NCI-H510A treated with DMSO at 0.1 percent for 48 hours (cell line): ENCODE results near the gene NPAT.

Experiments used
- DNase-seq: peaks from one replicate; lab custom pipeline; 2025; lab: John Stamatoyannopoulos, UW

Gene NPAT

DNA sequence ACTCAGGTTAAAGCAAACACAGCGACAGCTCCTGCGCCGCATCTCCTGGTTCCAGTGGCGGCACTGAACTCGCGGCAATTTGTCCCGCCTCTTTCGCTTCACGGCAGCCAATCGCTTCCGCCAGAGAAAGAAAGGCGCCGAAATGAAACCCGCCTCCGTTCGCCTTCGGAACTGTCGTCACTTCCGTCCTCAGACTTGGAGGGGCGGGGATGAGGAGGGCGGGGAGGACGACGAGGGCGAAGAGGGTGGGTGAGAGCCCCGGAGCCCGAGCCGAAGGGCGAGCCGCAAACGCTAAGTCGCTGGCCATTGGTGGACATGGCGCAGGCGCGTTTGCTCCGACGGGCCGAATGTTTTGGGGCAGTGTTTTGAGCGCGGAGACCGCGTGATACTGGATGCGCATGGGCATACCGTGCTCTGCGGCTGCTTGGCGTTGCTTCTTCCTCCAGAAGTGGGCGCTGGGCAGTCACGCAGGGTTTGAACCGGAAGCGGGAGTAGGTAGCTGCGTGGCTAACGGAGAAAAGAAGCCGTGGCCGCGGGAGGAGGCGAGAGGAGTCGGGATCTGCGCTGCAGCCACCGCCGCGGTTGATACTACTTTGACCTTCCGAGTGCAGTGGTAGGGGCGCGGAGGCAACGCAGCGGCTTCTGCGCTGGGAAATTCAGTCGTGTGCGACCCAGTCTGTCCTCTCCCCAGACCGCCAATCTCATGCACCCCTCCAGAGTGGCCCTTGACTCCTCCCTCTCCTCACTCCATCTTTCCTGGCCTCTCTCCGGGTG is at the start of gene NPAT, which contains the start of gene ATM:
TSS of gene NPAT (minus strand) at position 65 of the 774 bp plus-strand sequence. CDS start 102 bp downstream, outside the sequence.
TSS of gene ATM (plus strand) at position 494 of the 774 bp plus-strand sequence. CDS start 4,558 bp downstream, outside the sequence.
- DNase-seq = peak; percentile 96

- no peak for DNase-seq
Observed at GRCh38 chr11:108269583-108269982, 47.1 kb upstream of the NPAT start.

GRCh38 chr11:108253176-108253575 is 30.7 kb upstream of the NPAT start:
- DNase-seq = no peak

- no peak for DNase-seq
Observed at GRCh38 chr11:108246885-108247284, 24.4 kb upstream of the NPAT start.

DNA sequence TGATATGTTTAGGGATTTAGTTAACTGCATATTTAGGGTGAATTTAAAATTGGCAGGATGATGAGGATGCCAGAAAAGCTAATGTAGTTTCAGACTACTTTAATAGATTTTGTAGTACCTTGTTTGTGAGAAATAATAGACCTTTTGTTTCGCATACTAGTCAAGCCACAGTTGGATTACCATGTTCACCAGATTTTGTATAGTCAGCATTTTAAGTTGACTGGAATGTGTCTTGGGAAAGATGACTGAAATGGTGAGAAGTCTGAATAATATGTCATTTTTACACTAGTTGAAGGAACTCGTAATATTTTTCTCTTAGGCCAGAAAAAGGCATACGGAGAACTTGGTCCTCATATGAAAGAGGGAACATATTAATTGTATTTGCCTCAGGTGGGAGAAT is 23.9 kb upstream of the NPAT start:
- no peak for DNase-seq

DNA sequence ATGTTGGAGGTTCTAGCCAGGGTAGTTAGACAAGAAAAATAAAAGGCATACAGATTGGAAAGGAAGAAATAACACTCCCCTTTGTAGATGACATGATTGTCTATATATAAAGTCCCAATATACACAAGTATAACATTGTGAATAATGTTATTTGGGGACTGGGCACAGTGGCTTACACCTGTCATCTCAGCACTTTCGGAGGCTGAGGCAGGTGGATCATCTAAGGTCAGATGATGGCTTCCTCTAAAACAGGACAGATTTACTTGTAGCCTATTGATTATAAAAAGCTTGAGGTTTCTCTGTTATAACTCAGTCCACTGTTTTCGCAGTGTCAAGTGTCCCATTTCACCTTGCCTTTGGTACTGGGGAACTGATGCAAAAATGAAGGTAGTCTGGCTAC is 20.0 kb upstream of the NPAT start:
- DNase-seq = no peak

DNA sequence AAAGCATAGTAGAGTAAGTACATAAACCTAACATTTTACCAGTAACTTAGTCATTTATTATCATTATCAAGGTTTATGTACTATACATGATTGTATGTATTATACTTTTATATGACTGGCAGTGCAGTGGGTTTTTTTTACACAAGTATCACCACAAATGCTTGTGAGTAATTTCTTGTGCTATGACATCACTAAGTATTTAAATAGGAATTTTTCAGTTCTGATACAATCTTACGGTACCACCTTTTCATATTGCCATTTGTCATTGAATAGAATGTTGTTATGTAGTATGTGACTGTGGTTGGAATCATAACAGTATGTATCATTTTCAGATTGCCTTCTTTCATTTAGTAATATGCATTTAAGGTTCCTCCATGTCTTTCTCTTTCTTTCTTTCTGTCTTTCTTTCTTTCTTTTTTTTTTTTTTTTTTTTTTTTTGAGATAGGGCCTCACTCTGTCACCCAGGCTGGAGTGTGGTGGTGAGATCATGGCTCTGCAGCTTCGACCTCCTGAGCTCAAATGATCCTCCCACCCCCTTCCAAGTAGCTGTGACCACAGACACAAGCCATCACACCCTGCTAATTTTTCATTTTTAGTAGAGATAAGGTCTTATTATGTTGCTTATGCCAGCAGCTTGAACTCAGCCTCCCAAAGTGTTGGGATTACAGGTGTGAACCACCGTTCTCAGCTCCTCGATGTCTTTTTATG is 19.0 kb upstream of the NPAT start:
- no peak for DNase-seq

DNA sequence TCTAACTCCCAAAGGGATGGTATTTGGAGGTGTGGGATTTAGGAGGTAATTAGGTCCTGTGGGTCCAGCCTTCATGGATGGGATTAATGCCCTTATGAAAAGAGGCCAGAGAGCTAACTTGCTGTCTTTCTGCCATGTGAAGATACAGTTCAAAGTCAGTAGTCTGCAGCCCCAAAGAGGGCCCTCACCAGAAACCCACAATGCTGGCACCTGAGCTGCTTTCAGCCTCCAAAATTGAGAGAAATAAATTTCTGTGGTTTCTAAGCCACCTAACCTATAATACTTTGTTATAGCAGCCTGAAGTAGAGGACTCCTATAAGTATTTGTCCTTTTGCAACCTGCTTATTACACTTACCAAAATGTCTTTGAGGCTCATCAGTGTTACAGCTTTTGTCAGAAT is 16.6 kb upstream of the NPAT start:
- no peak for DNase-seq

GRCh38 chr11:108237058-108237481 is 14.6 kb upstream of the NPAT start:
- no peak for DNase-seq

DNA sequence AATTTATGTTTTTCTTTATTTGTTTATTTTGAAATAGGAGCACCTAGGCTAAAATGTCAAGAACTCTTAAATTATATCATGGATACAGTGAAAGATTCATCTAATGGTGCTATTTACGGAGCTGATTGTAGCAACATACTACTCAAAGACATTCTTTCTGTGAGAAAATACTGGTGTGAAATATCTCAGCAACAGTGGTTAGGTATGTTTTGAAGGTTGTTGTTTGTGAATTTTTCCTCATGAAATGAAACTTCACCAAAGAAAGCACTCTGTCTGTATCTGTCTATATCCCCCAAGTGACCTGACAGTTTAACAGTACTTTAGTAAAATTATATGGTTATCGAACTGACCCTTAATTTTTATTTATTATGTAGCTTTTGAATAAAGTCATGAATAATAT is 13.2 kb upstream of the NPAT start:
- no peak for DNase-seq

DNA sequence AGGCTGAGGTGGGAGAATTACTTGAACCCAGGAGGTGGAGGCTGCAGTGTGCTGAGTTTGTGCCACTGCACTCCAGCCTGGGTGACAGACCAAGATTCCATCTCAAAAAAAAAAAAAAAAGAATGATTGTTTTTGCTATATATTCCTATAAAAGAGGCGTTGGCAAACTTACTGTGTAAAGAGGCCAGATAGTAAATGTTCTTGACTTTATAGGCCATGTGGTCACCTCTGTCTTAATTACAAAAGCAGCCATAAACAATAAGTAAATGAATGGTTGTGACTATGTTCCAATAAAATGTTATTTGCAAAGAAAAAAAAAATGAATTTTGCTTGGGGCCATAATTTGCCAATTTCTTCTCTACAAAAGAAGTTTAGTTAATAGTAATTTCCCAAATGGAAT is 12.8 kb upstream of the NPAT start:
- DNase-seq = no peak

DNA sequence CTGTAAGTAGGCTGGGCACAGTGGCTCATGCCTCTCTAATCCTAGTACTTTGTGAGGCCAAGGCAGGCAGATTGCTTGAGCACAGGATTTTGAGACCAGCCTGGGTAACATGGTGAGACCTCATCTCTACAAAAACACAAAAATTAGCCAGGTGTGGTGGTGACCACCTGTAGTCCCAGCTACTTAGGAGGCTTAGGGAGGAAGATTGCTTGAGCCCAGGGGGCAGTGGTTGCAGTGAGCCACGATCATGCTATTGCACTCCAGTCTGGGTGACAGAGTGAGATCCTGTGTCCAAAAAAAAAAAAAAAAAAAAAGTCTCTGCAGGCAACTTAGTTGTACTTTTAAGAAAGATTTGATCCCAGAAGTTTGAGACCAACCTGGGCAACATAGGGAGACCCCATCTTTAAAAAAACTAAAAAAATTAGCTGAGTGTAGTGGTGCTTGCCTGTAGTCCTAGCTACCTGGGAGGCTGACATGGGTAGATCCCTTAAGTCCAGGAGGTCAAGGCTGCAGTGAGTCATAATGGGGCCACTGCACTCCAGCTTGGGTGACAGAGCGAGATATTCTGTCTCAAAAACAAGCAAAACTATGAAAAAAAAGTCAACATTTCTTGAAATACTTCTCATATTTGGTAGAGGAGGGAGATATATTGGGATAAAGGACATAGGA is 11.0 kb upstream of the NPAT start:
- no peak for DNase-seq

- DNase-seq = no peak
Observed at GRCh38 chr11:108228251-108228650, 5.8 kb upstream of the NPAT start.

GRCh38 chr11:108226036-108226435 is 3.6 kb upstream of the NPAT start:
- no peak for DNase-seq

GRCh38 chr11:108224911-108225786 is 2.7 kb upstream of the NPAT start:
- no peak for DNase-seq

- DNase-seq = no peak
Observed at GRCh38 chr11:108224366-108224765, 1.9 kb upstream of the NPAT start.

DNA sequence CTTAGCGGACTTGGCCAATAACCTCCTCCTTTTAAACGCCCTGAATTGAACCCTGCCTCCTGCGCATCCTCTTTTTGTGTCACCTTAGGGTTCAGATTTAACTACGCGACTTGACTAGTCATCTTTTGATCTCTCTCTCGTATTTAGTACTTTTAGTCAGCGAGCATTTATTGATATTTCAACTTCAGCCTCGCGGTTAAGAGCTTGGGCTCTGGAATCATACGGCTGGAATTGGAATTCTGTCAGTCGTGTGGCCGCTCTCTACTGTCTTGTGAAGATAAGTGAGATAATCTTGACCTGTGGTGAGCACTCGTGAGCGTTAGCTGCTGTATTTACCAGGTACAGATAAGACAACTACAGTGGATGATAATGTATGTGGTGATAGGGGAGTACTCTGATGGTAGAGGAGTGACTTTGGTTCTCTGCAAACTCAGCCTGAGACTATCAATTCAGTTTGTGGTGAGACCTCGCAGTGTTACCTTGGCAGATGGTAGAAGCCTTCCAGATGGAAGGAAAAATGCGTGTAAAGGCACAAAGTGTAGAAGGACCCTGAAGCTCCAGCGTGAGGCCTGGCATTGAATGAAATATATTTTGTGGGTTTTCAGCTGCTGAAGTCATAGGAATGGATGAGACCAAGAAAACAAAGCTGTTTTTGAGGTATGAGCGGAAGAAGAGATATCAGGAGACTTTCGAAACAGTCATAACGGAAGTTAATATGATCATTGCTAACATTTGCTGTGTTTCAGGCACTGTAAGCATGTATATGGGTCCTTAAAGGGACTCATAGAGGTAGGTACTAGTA is 1.1 kb upstream of the NPAT start:
- DNase-seq = no peak

DNA sequence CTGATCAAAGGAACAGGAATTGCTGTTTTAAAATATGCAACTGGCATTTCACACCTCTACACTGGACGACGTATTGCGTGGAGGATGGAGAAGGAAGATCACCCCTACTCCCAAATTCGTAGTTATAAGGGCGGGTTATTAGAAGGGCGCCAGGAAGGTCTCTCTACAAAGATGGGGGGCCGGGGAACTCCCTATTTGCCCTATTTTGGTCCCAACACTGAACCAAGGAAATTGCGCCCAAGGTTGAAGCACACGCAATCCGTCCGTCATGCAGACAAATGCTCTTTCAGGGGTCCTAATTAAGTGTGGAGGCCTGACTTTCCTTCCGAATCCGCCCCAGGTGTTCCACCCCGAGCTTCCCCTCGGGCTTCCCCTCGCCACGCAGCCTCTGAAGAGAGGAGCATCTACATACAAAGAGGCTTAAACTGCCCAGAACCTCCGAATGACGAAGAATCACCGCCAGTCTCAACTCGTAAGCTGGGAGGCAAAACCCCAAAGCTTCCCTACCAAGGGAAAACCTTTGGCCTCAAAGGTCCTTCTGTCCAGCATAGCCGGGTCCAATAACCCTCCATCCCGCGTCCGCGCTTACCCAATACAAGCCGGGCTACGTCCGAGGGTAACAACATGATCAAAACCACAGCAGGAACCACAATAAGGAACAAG is 396 bp downstream of the NPAT start:
- no peak for DNase-seq

DNA sequence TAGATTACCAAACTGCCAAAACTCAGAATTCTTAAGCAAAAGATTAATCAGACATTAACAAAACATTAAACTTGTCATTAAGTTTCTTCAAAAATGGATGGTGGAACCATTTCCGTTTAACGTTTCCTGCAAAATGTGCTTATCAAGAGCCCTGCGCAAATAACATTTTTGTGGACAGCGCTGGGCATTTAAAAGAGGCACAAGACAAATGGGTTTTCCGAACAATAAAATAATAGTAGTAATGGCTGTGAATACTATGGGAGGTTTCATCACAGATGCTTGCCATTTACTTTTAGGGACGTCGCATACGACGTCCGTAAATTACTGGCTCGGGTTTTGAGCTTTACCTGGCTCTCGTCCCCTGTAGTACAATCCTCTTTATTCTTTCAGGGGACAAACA is 1.1 kb downstream of the NPAT start:
- DNase-seq = peak; percentile 9

DNA sequence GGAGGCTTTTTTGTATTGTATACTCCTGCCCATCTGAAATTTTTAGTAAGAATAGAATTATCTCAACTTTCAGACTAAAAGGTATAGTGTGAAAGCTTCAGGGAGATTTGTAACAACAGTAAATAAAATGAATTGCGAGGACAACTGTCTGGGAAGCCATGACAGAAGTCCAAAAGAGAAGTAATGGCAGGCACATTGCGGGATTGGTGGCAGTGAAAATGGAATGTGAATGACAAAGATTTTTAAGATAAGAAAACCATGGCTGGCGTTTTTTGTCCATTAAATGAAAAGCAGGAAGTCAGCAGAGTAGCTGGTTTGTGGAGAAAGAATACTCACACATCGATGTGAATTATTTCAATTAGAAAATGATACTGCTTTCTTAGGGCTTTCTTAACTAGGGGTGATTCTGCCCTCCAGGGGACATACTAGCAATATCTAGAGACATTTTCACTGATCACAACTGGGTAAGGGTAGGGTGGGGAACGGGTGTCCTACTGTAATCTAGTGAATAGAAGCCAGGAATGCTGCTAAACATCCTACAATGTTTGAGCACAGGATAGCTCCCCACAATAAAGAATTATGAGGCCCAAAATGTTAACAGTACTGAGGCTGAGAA is 1.6 kb downstream of the NPAT start:
- DNase-seq = no peak
